HL-60 (cell line): ENCODE measurements around the gene ARL10.

ENCODE experiments used
- CTCF ChIP-seq: IDR thresholded peaks from one replicate; pipeline ENCODE4 v1.5.1; 2011; ENCODE audit warnings: low read length, control low read depth, inconsistent platforms; ENCODE audit not compliant: insufficient read depth
- GABPA ChIP-seq: IDR thresholded peaks from 2 replicates; pipeline ENCODE4 v1.6.1; 2012; ENCODE audit warnings: low read depth

DNA sequence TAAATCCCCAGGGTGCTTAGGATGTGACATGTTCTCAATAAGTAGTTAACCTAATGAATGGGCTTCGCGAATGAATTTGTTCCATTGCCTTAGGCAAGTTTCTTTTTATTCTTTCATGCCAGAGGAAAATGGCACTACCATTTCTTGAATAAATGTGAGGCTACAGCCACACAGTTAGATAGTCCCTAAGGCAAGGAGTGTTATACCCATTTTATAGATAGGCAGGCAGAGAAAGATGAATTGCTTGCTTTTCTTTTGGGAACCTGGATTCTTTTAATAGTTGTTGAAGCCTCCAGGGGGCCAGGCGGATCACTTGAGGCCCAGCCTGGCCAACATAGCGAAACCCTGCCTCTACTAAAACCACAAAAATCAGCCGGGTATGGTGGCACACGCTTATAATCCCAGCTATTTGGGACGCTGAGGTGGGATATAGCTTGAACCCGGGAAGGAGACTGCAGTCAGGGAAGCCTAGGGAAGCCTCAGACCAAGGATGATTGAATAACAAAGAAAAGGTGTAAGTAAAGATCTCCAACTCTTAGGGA lies 22.2 kb downstream of the ARL10 start:
- TF ChIP-seq CTCF = no peak
- TF ChIP-seq GABPA = no peak
